Measurements from ENCODE around the gene CPE.

The CPE gene

GRCh38 chr4:165522050-165522449 is 143.2 kb downstream of the CPE start:
- no peak for TF ChIP-seq CTCF (IDR thresholded peaks at IDR 0.05; ENCODE audit: low read depth, low read length)
- no peak overlapping the region for H3K4me3 ChIP-seq (ENCODE audit: low read depth, low read length)
- H3K27ac ChIP-seq: no peak overlapping the region
- DNase-seq: no peak
- H3K9me3 ChIP-seq (ENCODE audit: severe bottlenecking): no peaks in the 10 kb centered on the region
- H3K36me3 ChIP-seq: no peaks in the 10 kb centered on the region
- H3K27me3 ChIP-seq (ENCODE audit: insufficient read depth, low read depth, severe bottlenecking): no peaks in the 10 kb centered on the region

DNA sequence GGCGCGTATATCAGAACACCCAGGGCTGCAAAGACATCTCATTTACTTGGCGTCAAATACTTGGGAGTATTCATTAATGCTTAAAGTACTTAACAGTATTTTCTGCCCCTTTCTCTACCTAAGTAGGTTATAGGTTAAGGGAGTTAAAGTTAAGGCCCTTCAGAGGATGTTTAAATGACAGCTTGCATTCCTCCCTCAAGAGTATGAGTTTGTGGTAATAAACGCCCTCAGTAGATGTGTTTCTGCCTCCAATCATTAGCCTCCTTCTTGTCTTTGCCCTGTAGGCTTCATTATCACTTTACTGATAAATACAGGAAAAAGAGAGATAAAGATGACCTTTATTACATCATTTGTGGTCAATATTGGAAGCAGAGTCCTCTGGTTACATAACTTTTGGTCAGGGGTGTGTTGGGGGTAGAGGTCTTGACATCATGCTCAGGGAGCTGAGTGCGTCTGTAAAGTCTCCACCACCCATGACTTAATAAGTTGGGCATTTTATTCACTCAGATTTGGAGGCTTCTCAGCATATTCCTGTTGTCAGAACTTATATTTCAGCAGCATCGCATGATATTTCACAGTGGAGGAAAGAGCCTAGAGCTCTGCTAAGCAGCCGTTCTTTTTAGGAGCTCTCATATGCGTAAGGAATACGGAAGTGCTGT is 145.9 kb downstream of the CPE start:
- Histone ChIP-seq H3K36me3 (no peaks in the 10 kb centered on the region), H3K9me3 (ENCODE audit: severe bottlenecking) (peaks cover 3% of the 10 kb centered on the region), H3K4me3 (ENCODE audit: low read depth, low read length) (no peak overlapping the region), H3K27me3 (ENCODE audit: insufficient read depth, low read depth, severe bottlenecking) (no peaks in the 10 kb centered on the region), H3K27ac (no peak overlapping the region)
- DNase-seq: no peak
- TF ChIP-seq CTCF (IDR thresholded peaks at IDR 0.05; ENCODE audit: low read depth, low read length): no peak

DNA sequence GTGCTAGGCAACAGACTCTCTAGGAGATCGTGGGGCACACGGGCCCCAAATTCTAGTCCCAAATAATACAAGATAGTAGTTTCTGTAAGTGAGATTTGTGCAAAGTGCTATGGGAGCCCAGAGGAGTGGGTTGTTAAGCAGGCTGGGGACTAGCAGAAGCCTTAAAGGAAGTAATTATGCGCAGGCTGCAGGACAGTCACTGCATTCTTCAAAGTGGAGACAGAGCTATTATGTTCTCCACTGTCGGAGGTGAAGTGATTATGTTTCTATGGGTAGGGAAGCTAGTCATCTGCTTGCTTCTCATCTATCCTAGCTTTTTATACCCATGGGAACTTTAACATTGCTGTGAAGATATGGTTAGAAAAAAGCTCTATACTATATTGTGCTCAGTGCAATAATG is 154.2 kb downstream of the CPE start:
- Histone ChIP-seq H3K27me3 (ENCODE audit: insufficient read depth, low read depth, severe bottlenecking) (no peaks in the 10 kb centered on the region), H3K9me3 (ENCODE audit: severe bottlenecking) (peaks cover 3% of the 10 kb centered on the region), H3K27ac (no peak overlapping the region), H3K36me3 (no peaks in the 10 kb centered on the region), H3K4me3 (ENCODE audit: low read depth, low read length) (no peak overlapping the region)
- DNase-seq: no peak
- no peak for TF ChIP-seq CTCF (IDR thresholded peaks at IDR 0.05; ENCODE audit: low read depth, low read length)

- Histone ChIP-seq H3K27me3 (ENCODE audit: insufficient read depth, low read depth, severe bottlenecking) (no peaks in the 10 kb centered on the region), H3K9me3 (ENCODE audit: severe bottlenecking) (no peaks in the 10 kb centered on the region), H3K4me3 (ENCODE audit: low read depth, low read length) (no peak overlapping the region), H3K36me3 (no peaks in the 10 kb centered on the region), H3K27ac (no peak overlapping the region)
- DNase-seq: peak; percentile 35
- peak; percentile 45; the same call in 1 of the 2 replicates for TF ChIP-seq CTCF (IDR thresholded peaks at IDR 0.05; ENCODE audit: low read depth, low read length)
Observed at GRCh38 chr4:165537028-165537648, 158.3 kb downstream of the CPE start.

GRCh38 chr4:165539801-165540200 is 161.0 kb downstream of the CPE start:
- H3K9me3 ChIP-seq (ENCODE audit: severe bottlenecking): no peaks in the 10 kb centered on the region
- no peak for TF ChIP-seq CTCF (IDR thresholded peaks at IDR 0.05; ENCODE audit: low read depth, low read length)
- no peaks in the 10 kb centered on the region for H3K36me3 ChIP-seq
- H3K4me3 ChIP-seq (ENCODE audit: low read depth, low read length): no peak overlapping the region
- no peak for DNase-seq
- no peak overlapping the region for H3K27ac ChIP-seq
- no peaks in the 10 kb centered on the region for H3K27me3 ChIP-seq (ENCODE audit: insufficient read depth, low read depth, severe bottlenecking)

Measured in WERI-Rb-1 (cell line).